Activated naive CD4-positive, alpha-beta T cell treated with anti-CD3 and anti-CD28 coated beads, Interleukin-2, amount 10 ng/mL, durations not matched to agents 7 days and 5 days (primary cell): Measurements from ENCODE around the gene KMT2B.
"Not testable (repeated sequence)": the region's sequence is repeated elsewhere in the genome, so short reads cannot be mapped to it uniquely, and the experiment has no call there.

ENCODE experiments used
- CTCF ChIA-PET: fragments of 350-600 bp; sonication (Branson Sonifier 250); formaldehyde crosslinking; loops from one replicate; lab custom pipeline; 2021; ENCODE audit warnings: antibody characterized with exemption; lab: Charles Lee
- DNase-seq: peaks from one replicate; pipeline ENCODE4 v3.0.0-alpha.2; 2020
- H3K27ac Mint-ChIP-seq: one replicate; pipeline ENCODE4 v1.8.0; 2021; ENCODE audit warnings: mild to moderate bottlenecking, moderate library complexity, mixed read lengths
- H3K27me3 Mint-ChIP-seq: one replicate; pipeline ENCODE4 v1.8.0; 2021; ENCODE audit warnings: mild to moderate bottlenecking, mixed read lengths
- H3K36me3 Mint-ChIP-seq: one replicate; pipeline ENCODE4 v1.8.0; 2021; ENCODE audit warnings: mixed read lengths
- H3K4me1 Mint-ChIP-seq: one replicate; pipeline ENCODE4 v1.8.0; 2021; ENCODE audit warnings: mixed read lengths
- H3K4me3 Mint-ChIP-seq: one replicate; pipeline ENCODE4 v1.8.0; 2021; ENCODE audit warnings: mild to moderate bottlenecking, moderate library complexity, mixed read lengths
- H3K9me3 Mint-ChIP-seq: one replicate; pipeline ENCODE4 v1.8.0; 2021; ENCODE audit warnings: mixed read lengths

KMT2B gene, protein sequence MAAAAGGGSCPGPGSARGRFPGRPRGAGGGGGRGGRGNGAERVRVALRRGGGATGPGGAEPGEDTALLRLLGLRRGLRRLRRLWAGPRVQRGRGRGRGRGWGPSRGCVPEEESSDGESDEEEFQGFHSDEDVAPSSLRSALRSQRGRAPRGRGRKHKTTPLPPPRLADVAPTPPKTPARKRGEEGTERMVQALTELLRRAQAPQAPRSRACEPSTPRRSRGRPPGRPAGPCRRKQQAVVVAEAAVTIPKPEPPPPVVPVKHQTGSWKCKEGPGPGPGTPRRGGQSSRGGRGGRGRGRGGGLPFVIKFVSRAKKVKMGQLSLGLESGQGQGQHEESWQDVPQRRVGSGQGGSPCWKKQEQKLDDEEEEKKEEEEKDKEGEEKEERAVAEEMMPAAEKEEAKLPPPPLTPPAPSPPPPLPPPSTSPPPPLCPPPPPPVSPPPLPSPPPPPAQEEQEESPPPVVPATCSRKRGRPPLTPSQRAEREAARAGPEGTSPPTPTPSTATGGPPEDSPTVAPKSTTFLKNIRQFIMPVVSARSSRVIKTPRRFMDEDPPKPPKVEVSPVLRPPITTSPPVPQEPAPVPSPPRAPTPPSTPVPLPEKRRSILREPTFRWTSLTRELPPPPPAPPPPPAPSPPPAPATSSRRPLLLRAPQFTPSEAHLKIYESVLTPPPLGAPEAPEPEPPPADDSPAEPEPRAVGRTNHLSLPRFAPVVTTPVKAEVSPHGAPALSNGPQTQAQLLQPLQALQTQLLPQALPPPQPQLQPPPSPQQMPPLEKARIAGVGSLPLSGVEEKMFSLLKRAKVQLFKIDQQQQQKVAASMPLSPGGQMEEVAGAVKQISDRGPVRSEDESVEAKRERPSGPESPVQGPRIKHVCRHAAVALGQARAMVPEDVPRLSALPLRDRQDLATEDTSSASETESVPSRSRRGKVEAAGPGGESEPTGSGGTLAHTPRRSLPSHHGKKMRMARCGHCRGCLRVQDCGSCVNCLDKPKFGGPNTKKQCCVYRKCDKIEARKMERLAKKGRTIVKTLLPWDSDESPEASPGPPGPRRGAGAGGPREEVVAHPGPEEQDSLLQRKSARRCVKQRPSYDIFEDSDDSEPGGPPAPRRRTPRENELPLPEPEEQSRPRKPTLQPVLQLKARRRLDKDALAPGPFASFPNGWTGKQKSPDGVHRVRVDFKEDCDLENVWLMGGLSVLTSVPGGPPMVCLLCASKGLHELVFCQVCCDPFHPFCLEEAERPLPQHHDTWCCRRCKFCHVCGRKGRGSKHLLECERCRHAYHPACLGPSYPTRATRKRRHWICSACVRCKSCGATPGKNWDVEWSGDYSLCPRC (N-terminal part only)

GRCh38 chr19:35717665-35718344 is at the start of gene KMT2B:
TSS of gene KMT2B (plus strand) at chr19:35718003. CDS start at chr19:35718019, 16 bp downstream.
- Mint-ChIP-seq H3K27me3 (no peaks in the 10 kb centered on the region), H3K27ac (peak within 1 kb of the TSS; percentile 96), H3K36me3 (peaks cover 30% of the 10 kb centered on the region), H3K9me3 (no peaks in the 10 kb centered on the region), H3K4me1 (peaks cover 57% of the 10 kb centered on the region), H3K4me3 (peak within 1 kb of the TSS; percentile 96)
- DNase-seq = no peak
- CTCF ChIA-PET = interaction anchor here (1.2 to 2.1 kb wide), 5 partner anchors 21 to 102 kb away, joined by 3 to 10 read pairs (median 5); partner anchors contain the start of genes PSENEN and U2AF1L4

- no peak overlapping the region for H3K27ac Mint-ChIP-seq
Measured at GRCh38 chr19:35669566-35669965, 48.2 kb upstream of the KMT2B start.

DNA sequence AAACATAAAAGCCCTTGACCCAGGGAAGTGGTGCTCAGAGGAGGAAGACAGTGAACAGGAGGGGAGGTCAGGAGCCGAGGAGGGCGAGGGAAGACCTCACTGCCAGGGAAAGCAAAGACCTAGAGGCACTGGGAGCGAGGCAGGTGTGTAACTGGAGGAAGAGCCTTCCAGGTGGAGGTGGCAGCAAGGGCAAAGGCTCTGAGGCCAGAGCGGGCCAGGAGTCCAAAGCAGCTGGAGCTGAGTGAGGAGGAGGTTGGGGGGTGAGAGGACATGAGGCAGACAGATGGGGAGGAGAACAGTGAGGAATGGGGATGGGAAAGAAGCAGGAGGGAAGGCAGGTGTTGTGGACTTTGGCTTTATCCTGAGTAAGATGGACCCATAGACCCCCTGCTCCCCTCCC is 47.8 kb upstream of the KMT2B start:
- CTCF ChIA-PET = no interaction called here
- Mint-ChIP-seq H3K36me3 (peaks cover 1% of the 10 kb centered on the region), H3K27me3 (peaks cover 56% of the 10 kb centered on the region), H3K4me1 (peaks cover 11% of the 10 kb centered on the region), H3K27ac (no peak overlapping the region), H3K4me3 (no peak overlapping the region), H3K9me3 (no peaks in the 10 kb centered on the region)
- DNase-seq = no peak

More at GRCh38 chr19:35669566-35669965, 48.2 kb upstream of the KMT2B start:
- Mint-ChIP-seq H3K36me3 (peaks cover 1% of the 10 kb centered on the region), H3K9me3 (no peaks in the 10 kb centered on the region), H3K4me3 (no peak overlapping the region), H3K27me3 (peaks cover 54% of the 10 kb centered on the region), H3K4me1 (peaks cover 11% of the 10 kb centered on the region)
- CTCF ChIA-PET = no interaction called here
- no peak for DNase-seq

GRCh38 chr19:35670686-35671085 is 47.1 kb upstream of the KMT2B start:
- H3K27me3 Mint-ChIP-seq = peaks cover 61% of the 10 kb centered on the region
- CTCF ChIA-PET = no interaction called here
- no peaks in the 10 kb centered on the region for H3K9me3 Mint-ChIP-seq
- DNase-seq = no peak
- peaks cover 1% of the 10 kb centered on the region for H3K36me3 Mint-ChIP-seq
- H3K4me3 Mint-ChIP-seq = no peak overlapping the region
- peaks cover 11% of the 10 kb centered on the region for H3K4me1 Mint-ChIP-seq
- H3K27ac Mint-ChIP-seq = no peak overlapping the region

GRCh38 chr19:35671818-35672217 is 46.0 kb upstream of the KMT2B start:
- H3K4me3 Mint-ChIP-seq = no peak overlapping the region
- no peak overlapping the region for H3K27ac Mint-ChIP-seq
- peaks cover 1% of the 10 kb centered on the region for H3K36me3 Mint-ChIP-seq
- H3K9me3 Mint-ChIP-seq = no peaks in the 10 kb centered on the region
- H3K4me1 Mint-ChIP-seq = peaks cover 11% of the 10 kb centered on the region
- peaks cover 69% of the 10 kb centered on the region for H3K27me3 Mint-ChIP-seq
- CTCF ChIA-PET = no interaction called here
- no peak for DNase-seq

DNA sequence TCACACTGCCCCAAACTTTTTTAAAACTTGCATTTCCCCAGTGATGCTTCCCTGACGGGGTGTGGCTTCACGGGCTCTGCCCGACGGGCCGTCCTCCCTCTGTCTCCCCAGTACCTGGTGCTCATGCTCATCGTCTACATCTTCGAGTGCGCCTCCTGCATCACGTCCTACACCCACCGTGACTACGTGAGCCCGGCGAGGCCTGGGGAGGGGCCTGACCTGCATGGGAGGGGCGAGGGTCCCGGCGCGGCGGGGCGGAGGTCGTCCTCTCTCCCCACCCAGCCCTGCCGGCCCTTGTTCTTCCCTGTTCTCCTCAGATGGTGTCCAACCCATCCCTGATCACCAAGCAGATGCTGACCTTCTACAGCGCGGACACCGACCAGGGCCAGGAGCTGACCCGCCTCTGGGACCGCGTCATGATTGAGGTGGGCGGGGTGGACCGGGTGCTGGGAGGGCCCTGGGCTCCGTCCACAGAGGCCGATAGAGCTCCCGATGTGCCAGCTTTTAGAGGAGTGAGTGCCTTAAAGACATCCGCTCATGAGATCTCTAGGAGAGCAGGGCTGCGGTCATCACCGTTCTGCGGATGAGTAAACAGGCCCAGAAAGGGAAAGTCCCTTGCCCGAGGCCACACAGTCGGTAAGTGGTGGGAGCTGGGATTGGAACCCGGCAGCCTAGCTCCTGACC is 44.5 kb upstream of the KMT2B start:
- CTCF ChIA-PET = interaction anchor here (0.9 to 1.4 kb wide), 2 partner anchors 19 to 25 kb away, joined by 3 to 4 read pairs; partner anchors contain the start of gene COX6B1
- peak; percentile 66 for DNase-seq
- peaks cover 1% of the 10 kb centered on the region for H3K36me3 Mint-ChIP-seq
- H3K4me3 Mint-ChIP-seq = peak overlapping the region; percentile 77
- H3K27me3 Mint-ChIP-seq = peaks cover 72% of the 10 kb centered on the region
- H3K4me1 Mint-ChIP-seq = peaks cover 11% of the 10 kb centered on the region
- H3K9me3 Mint-ChIP-seq = no peaks in the 10 kb centered on the region
- peak overlapping the region; percentile 72 for H3K27ac Mint-ChIP-seq

DNA sequence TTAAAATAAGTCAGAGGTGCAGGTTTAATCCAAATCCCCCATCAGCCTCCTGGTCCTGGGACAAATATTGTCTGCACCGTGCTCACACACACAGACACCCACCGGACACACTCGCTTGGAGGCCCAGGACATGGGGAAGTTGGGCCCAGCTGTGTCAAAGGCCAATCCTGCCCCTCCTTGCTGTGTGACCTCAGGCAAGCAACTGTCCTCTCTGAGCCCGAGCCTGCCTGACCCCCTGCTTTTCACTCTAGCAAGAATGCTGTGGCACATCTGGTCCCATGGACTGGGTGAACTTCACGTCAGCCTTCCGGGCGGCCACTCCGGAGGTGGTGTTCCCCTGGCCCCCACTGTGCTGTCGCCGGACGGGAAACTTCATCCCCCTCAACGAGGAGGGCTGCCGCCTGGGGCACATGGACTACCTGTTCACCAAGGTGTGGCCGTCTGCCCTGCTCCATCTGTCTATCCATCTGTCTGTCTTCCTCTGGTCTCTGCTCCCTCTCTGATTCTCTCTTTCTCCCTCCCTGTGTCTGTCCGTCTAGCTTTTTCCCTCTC is 42.1 kb upstream of the KMT2B start:
- peaks cover 1% of the 10 kb centered on the region for H3K36me3 Mint-ChIP-seq
- H3K27me3 Mint-ChIP-seq = peaks cover 50% of the 10 kb centered on the region
- no peaks in the 10 kb centered on the region for H3K9me3 Mint-ChIP-seq
- no peak for DNase-seq
- no peak overlapping the region for H3K27ac Mint-ChIP-seq
- CTCF ChIA-PET = no interaction called here
- no peak overlapping the region for H3K4me3 Mint-ChIP-seq
- peaks cover 11% of the 10 kb centered on the region for H3K4me1 Mint-ChIP-seq

- H3K27me3 Mint-ChIP-seq = peaks cover 19% of the 10 kb centered on the region
- no peak overlapping the region for H3K4me3 Mint-ChIP-seq
- H3K9me3 Mint-ChIP-seq = no peaks in the 10 kb centered on the region
- CTCF ChIA-PET = interaction anchor here (1.2 kb wide), 1 partner anchor 73 kb away, joined by 3 read pairs; no protein-coding TSS in a partner anchor
- no peak overlapping the region for H3K27ac Mint-ChIP-seq
- H3K4me1 Mint-ChIP-seq = peaks cover 10% of the 10 kb centered on the region
- no peaks in the 10 kb centered on the region for H3K36me3 Mint-ChIP-seq
- no peak for DNase-seq
Measured at GRCh38 chr19:35689836-35690235, 28.0 kb upstream of the KMT2B start.

DNA sequence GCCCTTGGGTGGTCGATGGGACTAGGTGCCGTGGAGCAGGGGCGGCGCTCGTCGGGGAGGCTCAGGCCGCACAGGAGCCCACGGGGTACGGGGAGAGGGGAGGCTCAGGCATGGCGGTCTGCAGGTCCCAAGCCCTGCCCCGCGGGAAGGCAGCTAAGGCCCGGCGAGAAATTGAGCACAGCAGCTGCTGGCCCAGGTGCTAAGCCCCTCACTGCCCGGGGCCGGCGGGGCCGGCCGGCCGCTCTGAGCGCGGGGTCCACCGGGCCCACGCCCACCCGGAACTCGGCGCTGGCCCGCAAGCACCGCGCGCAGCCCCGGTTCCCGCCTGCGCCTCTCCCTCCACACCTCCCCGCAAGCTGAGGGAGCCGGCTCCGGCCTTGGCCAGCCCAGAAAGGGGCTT is 26.7 kb upstream of the KMT2B start:
- H3K27ac Mint-ChIP-seq, H3K4me3 Mint-ChIP-seq, DNase-seq, H3K4me1 Mint-ChIP-seq, CTCF ChIA-PET, H3K9me3 Mint-ChIP-seq, H3K36me3 Mint-ChIP-seq: not testable (repeated sequence)
- H3K27me3 Mint-ChIP-seq = peaks cover 14% of the 10 kb centered on the region

GRCh38 chr19:35692010-35692409 is 25.8 kb upstream of the KMT2B start:
- Mint-ChIP-seq H3K4me3 (no peak overlapping the region), H3K27me3 (peaks cover 11% of the 10 kb centered on the region), H3K36me3 (no peaks in the 10 kb centered on the region), H3K4me1 (peaks cover 14% of the 10 kb centered on the region), H3K9me3 (no peaks in the 10 kb centered on the region), H3K27ac (no peak overlapping the region)
- CTCF ChIA-PET = interaction anchor here (0.8 to 12.6 kb wide), 10 partner anchors 19 to 234 kb away, joined by 3 to 236 read pairs (median 4); no protein-coding TSS in a partner anchor
- no peak for DNase-seq

- no peaks in the 10 kb centered on the region for H3K9me3 Mint-ChIP-seq
- no peak for DNase-seq
- peaks cover 9% of the 10 kb centered on the region for H3K27me3 Mint-ChIP-seq
- H3K4me1 Mint-ChIP-seq = peaks cover 20% of the 10 kb centered on the region
- no peak overlapping the region for H3K27ac Mint-ChIP-seq
- no peak overlapping the region for H3K4me3 Mint-ChIP-seq
- H3K36me3 Mint-ChIP-seq = no peaks in the 10 kb centered on the region
- CTCF ChIA-PET = interaction anchor here (0.6 to 12.6 kb wide), 9 partner anchors 20 to 233 kb away, joined by 3 to 236 read pairs (median 4); no protein-coding TSS in a partner anchor
Measured at GRCh38 chr19:35693422-35693821, 24.4 kb upstream of the KMT2B start.

DNA sequence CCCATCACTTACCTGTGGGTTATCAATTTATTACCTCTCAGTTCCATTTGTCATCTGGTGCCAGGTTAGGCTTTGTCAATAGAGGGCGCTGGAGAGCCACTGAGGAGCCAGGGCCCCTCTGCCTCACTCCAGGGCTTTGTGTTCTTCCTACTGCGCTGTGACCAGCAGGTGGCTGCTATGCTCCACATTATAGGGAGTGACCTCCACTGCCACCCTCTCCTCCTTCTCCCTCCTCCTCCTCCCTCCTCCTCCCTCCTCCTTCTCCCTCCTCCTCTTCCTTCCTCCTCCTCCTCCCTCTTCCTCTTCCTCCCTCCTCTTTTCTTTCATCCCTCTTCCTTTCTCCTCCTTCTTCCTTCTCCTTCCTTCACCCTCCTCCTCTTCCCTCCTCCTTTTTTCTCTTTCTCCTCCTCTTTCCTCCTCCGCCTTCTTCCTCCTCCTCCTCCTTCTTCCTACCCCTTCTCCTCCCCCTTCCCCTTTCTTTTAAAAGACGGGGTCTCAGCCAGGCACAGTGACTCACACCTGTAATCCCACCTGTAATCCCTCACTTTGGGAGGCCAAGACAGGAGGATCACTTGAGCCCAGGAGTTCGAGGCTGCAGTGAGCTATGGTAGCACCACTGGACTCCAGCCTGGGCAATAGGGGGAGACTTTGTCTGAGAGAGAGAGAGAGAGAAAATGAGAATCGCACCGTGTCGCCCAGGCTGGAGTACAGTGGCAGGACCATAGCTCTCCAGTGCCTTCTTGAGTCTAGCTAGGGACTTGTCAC is 23.8 kb upstream of the KMT2B start:
- no peak overlapping the region for H3K27ac Mint-ChIP-seq
- H3K4me3 Mint-ChIP-seq = no peak overlapping the region
- peaks cover 9% of the 10 kb centered on the region for H3K27me3 Mint-ChIP-seq
- no peaks in the 10 kb centered on the region for H3K9me3 Mint-ChIP-seq
- DNase-seq = peak; percentile 94
- H3K36me3 Mint-ChIP-seq = no peaks in the 10 kb centered on the region
- CTCF ChIA-PET = interaction anchor here (0.6 to 12.6 kb wide), 17 partner anchors 8 to 703 kb away, joined by 3 to 236 read pairs (median 5); partner anchors contain the start of genes LIN37 and PSENEN
- H3K4me1 Mint-ChIP-seq = peaks cover 20% of the 10 kb centered on the region
